22Rv1 (cell line): ENCODE results near the gene ABL2.

Experiments used
- H3K27ac ChIP-seq: fragments of 450-650 bp; 2 replicates; pipeline ENCODE4 v1.5.1; 2017
- CTCF ChIP-seq: fragments of 450-650 bp; IDR thresholded peaks from 2 replicates; pipeline ENCODE4 v1.5.1; 2017; ENCODE audit warnings: mild to moderate bottlenecking
- ZFX ChIP-seq: fragments of 450-650 bp; IDR thresholded peaks from 2 replicates; pipeline ENCODE4 v1.6.1; 2017; ENCODE audit warnings: antibody characterized with exemption, borderline replicate concordance

ABL2 gene

DNA sequence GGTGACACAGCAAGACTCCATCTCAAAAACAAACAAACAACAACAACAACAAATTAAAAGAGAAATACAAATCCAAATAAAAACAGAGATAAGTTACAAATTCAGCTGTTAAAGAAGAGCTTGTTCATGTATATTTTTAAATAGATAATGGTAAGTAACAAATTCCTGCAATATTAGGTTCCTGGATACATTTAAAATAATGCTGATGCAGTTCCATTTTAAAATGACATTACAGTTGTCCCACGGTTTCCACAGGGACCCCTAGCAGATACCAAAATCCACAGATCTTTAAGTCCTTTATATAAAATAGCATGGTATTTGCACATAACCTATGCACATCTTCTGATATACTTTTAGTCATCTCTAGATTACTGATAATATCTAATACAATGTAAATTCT lies 61.5 kb downstream of the ABL2 start:
- TF ChIP-seq ZFX (no peak), CTCF (no peak)
- no peak overlapping the region for H3K27ac ChIP-seq

- no peak overlapping the region for H3K27ac ChIP-seq
- no peak for TF ChIP-seq ZFX
- TF ChIP-seq CTCF: no peak
These were observed 62.1 kb downstream of the ABL2 start for GRCh38 chr1:179167418-179167777.

DNA sequence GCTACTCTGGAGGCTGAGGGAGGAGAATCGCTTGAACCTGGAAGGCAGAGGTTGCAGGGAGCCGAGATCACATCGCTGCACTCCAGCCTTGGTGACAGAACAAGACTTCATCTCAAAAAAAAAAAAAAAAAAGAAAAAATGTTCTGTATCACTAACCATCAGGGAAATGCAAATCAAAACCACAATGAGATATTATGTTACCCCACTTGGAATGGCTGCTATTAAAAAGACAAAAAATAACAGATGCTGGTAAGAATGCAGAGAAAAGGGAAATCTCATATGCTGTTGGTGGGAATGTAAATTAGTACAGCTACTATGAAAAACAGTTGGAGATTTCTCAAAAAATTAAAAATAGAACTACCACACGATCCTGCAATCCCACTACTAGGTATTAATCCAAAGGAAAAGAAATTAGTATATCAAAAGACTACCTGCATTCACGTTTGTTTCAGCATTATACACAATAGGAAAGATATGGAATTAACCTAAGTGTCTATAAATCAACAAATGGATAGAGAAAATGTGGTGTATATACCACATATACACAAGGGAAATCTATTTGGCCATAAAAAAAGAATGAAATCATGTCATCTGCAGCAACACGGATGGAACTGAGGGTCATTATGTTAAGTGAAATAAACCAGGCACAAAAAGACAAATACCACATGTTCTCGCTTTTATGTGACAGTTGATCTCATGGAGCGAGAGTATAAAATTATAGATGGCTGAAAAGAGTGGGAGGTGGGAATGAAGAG lies 62.6 kb downstream of the ABL2 start:
- no peak overlapping the region for H3K27ac ChIP-seq
- TF ChIP-seq ZFX (no peak), CTCF (no peak)

- TF ChIP-seq ZFX: no peak
- no peak for TF ChIP-seq CTCF
- H3K27ac ChIP-seq: no peak overlapping the region
These were observed 65.0 kb downstream of the ABL2 start for GRCh38 chr1:179164494-179164893.

DNA sequence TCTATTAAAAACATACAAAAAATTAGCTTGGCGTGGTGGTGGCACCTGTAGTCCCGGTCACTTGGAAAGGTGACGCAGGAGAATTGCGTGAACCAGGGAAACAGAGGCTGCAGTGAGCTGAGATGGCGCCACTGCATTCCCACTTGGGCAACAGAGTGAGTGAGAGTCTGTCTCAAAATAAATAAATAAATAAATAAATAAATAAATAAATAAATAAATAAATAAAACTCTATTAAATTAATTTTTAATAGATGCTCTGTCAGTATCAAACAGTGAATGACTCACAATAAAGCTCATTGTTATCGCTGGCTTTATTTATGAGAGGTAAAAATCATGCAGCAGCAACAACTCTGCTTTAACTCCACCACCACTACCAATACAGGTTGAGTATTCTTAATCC lies 72.8 kb downstream of the ABL2 start:
- H3K27ac ChIP-seq: no peak overlapping the region
- TF ChIP-seq CTCF (no peak), ZFX (no peak)

DNA sequence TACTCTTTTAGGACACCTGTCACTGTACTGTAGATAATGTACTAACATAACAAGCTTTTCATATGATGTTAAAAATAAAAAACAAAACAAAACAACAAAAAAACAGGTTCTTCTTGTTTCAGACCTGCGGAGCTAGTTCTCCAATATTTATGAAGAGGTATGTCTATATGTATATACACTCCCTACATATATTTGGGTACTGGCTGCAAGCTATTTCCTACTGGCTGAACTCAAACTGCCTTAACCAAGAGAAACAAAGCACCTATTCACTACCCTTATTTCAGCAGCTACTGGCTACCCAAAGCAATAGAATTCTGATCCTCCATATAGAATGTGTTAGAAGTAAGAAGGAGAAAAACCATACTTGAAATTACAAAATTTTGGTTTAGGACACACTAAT lies 73.5 kb downstream of the ABL2 start:
- H3K27ac ChIP-seq: no peak overlapping the region
- TF ChIP-seq ZFX (no peak), CTCF (no peak)

- TF ChIP-seq CTCF (no peak), ZFX (no peak)
- H3K27ac ChIP-seq: no peak overlapping the region
These were observed 73.9 kb downstream of the ABL2 start for GRCh38 chr1:179155615-179156014.
